GM12878 (cell line): ENCODE data around the gene CCL23. TPM values are rescaled to one million over a fixed set of nuclear protein-coding genes. Genes with fewer than 3 reads are reported as not detected.

Experiments used
- ATAC-seq: fragments of 200-7000 bp; cut with Tn5 transposase; 3 replicates; pipeline ENCODE4 v1.9.1; 2020; ENCODE audit warnings: mild to moderate bottlenecking, moderate library complexity
- BruUV-seq: library from RNA; stranded (reverse); fragments of 400-500 nt; replicated peaks from 2 replicates; lab custom pipeline; 2021; lab: Mats Ljungman, UMichigan
- CTCF ChIA-PET: fragments of 300-600 bp; sonication (Branson Sonifier 250); formaldehyde crosslinking; extraction: SDS; loops from one replicate; lab custom pipeline; 2021; ENCODE audit warnings: inconsistent platforms; lab: Yijun Ruan, JAX
- POLR2A ChIA-PET: fragments of 350-600 bp; formaldehyde crosslinking; extraction: SDS; loops from one replicate; lab custom pipeline; 2021; ENCODE audit warnings: inconsistent platforms; lab: Charles Lee
- RAD21 ChIA-PET: fragments of 300-600 bp; sonication (Branson Sonifier 250); formaldehyde crosslinking; loops from one replicate; lab custom pipeline; 2023; ENCODE audit warnings: antibody characterized with exemption; ENCODE audit not compliant: unreplicated experiment; lab: Charles Lee
- SMC1A ChIA-PET: fragments of 300-600 bp; sonication (Branson Sonifier 250); formaldehyde crosslinking; loops from one replicate; lab custom pipeline; 2023; ENCODE audit not compliant: unreplicated experiment, uncharacterized antibody; lab: Charles Lee
- DNase-seq: peaks from one replicate; pipeline ENCODE4 v3.0.0-alpha.2; 2011; ENCODE audit warnings: low read depth, low spot score
- FAIRE-seq: peaks from 3 replicates; lab custom pipeline; 2011; peaks lifted over from hg19 to GRCh38; lab: Jason Lieb, UNC
- H2AFZ ChIP-seq: 2 replicates; pipeline ENCODE4 v1.6.0; 2011; ENCODE audit warnings: low read depth, low read length, control low read depth; ENCODE audit not compliant: control insufficient read depth
- H3K27ac ChIP-seq: 2 replicates; pipeline ENCODE4 v1.5.1; 2011; ENCODE audit warnings: control low read depth; ENCODE audit not compliant: control insufficient read depth, insufficient read depth
- H3K27me3 ChIP-seq, 2 experiments: replicated peaks in 1 of 2; 2 replicates each; pipeline versions ENCODE4 v1.6.0 to v1.6.1; 2011; ENCODE audit warnings: low read length in 1 of 2; ENCODE audit not compliant: control insufficient read depth in 2 of 2, insufficient read depth in 2 of 2
- H3K36me3 ChIP-seq, 2 experiments: 2 replicates each; pipeline ENCODE4 v1.5.1; 2011; ENCODE audit warnings: low read length in 1 of 2; ENCODE audit not compliant: control insufficient read depth in 2 of 2, insufficient read depth in 2 of 2
- H3K4me1 ChIP-seq: 2 replicates; pipeline ENCODE4 v1.6.1; 2011; ENCODE audit warnings: mild to moderate bottlenecking, low read length, moderate library complexity, mixed read lengths; ENCODE audit not compliant: control insufficient read depth, insufficient read depth
- H3K4me2 ChIP-seq: 2 replicates; pipeline ENCODE4 v1.6.0; 2011; ENCODE audit warnings: control low read depth; ENCODE audit not compliant: control insufficient read depth, insufficient read depth
- H3K4me3 ChIP-seq: fragments of 200-600 bp; sonication (generic); 2 replicates; pipeline ENCODE4 v1.5.1; 2016
- H3K79me2 ChIP-seq: 2 replicates; pipeline ENCODE4 v1.6.0; 2011; ENCODE audit warnings: low read length; ENCODE audit not compliant: control insufficient read depth, insufficient read depth
- H3K9ac ChIP-seq: 2 replicates; pipeline ENCODE4 v1.8.0; 2011; ENCODE audit warnings: low read length, control low read depth, mixed read lengths; ENCODE audit not compliant: control insufficient read depth, insufficient read depth
- H3K9me3 ChIP-seq: replicated peaks from 3 replicates; pipeline ENCODE4 v1.5.1; 2011; ENCODE audit warnings: mild to moderate bottlenecking, low read length; ENCODE audit not compliant: control insufficient read depth, insufficient read depth
- H4K20me1 ChIP-seq: 2 replicates; pipeline ENCODE4 v1.6.0; 2011; ENCODE audit not compliant: control insufficient read depth, insufficient read depth
- CREB1 ChIP-seq: IDR thresholded peaks from 2 replicates; pipeline ENCODE4 v1.6.1; 2012; ENCODE audit warnings: low read depth, mild to moderate bottlenecking, inconsistent platforms
- CTCF ChIP-seq, 3 experiments: IDR thresholded peaks in 2 of 3; conservative IDR thresholded peaks in 1 of 3; 2 replicates each; pipeline ENCODE4 v1.5.1; 2011; ENCODE audit warnings: low read depth in 3 of 3, low read length in 3 of 3, mild to moderate bottlenecking in 3 of 3, control low read depth in 2 of 3, moderate library complexity in 2 of 3, inconsistent platforms in 1 of 3, mixed read lengths in 1 of 3; ENCODE audit not compliant: control insufficient read depth in 2 of 3, insufficient read depth in 1 of 3; ENCODE audit errors: extremely low read depth in 1 of 3
- EED ChIP-seq: sonication (generic); IDR thresholded peaks from 2 replicates; pipeline ENCODE4 v1.6.1; 2016; ENCODE audit warnings: antibody characterized with exemption, low read depth
- FOXM1 ChIP-seq: IDR thresholded peaks from 2 replicates; pipeline ENCODE4 v1.6.1; 2012; ENCODE audit warnings: low read depth, mild to moderate bottlenecking, inconsistent platforms, low read length, moderate library complexity
- IRF4 ChIP-seq: IDR thresholded peaks from 2 replicates; pipeline ENCODE4 v1.6.1; 2011; ENCODE audit warnings: low read depth, low read length
- JUNB ChIP-seq: IDR thresholded peaks from 2 replicates; pipeline ENCODE4 v1.6.1; 2016; ENCODE audit warnings: antibody characterized with exemption, mild to moderate bottlenecking
- MTA2 ChIP-seq: fragments of 450-650 bp; IDR thresholded peaks from 2 replicates; pipeline ENCODE4 v1.6.1; 2016; ENCODE audit warnings: low read depth, mild to moderate bottlenecking, moderate library complexity
- NFIC ChIP-seq: IDR thresholded peaks from 2 replicates; pipeline ENCODE4 v1.6.1; 2012; ENCODE audit warnings: low read depth, mild to moderate bottlenecking, inconsistent platforms, low read length, moderate library complexity
- NRF1 ChIP-seq: conservative IDR thresholded peaks from 2 replicates; pipeline ENCODE4 v1.6.1; 2011; ENCODE audit warnings: mild to moderate bottlenecking, low read depth, low read length, improper control_type of control experiment
- PAX5 ChIP-seq: IDR thresholded peaks from 2 replicates; pipeline ENCODE4 v1.6.1; 2011; ENCODE audit warnings: low read depth, low read length, borderline replicate concordance
- PRDM15 ChIP-seq: fragments of 450-650 bp; formaldehyde crosslinking; IDR thresholded peaks from 2 replicates; pipeline ENCODE4 v1.4.0; 2020; ENCODE audit warnings: mild to moderate bottlenecking, moderate library complexity
- RUNX3 ChIP-seq: IDR thresholded peaks from 2 replicates; pipeline ENCODE4 v1.6.1; 2012; ENCODE audit warnings: low read length, inconsistent platforms
- TAF1 ChIP-seq: IDR thresholded peaks from 2 replicates; pipeline ENCODE4 v1.6.1; 2011; ENCODE audit warnings: mild to moderate bottlenecking, low read depth, low read length, borderline replicate concordance
- TCF3 ChIP-seq: IDR thresholded peaks from 2 replicates; pipeline ENCODE4 v1.6.1; 2012; ENCODE audit warnings: low read depth, mild to moderate bottlenecking, low read length, borderline replicate concordance; ENCODE audit not compliant: insufficient read depth
- WGBS: methylation state at CpG from one replicate; pipeline ENCODE4 v1.1.6; 2016; ENCODE audit warnings: low lambda C conversion rate; ENCODE audit not compliant: insufficient replicate concordance, insufficient coverage; ENCODE audit errors: missing lambda C conversion rate; 5-methylcytosine and 5-hydroxymethylcytosine counted together
- in situ Hi-C: fragments of 300-500 bp; cut with MboI; formaldehyde crosslinking; loops from 9 replicates; pipeline ENCODE4 v1.14.3; 2018; ENCODE audit warnings: mixed read lengths
- intact Hi-C: fragments of 100-400 bp; cut with micrococcal nuclease; formaldehyde crosslinking; loops from one replicate; pipeline ENCODE4 v1.14.2; 2022; ENCODE audit not compliant: unreplicated experiment
- polyA plus RNA-seq, 11 experiments: library from polyadenylated mRNA; depleted of rRNA in 4 of 11; unstranded in 6 of 11; stranded (reverse) in 5 of 11; fragments of >200 nt; fragmentation: Nextera tagmentation in 4 of 11; fragmentation: Illumina TruSeq in 1 of 11; extraction: Ambion mirVana in 4 of 11; extraction: Trizol in 1 of 11; gene quantifications; 1 replicate in 1 of 11; 2 replicates in 10 of 11; pipeline versions ENCODE4 v1.2.1 to v1.2.3, GENCODE V29; 2011 to 2016; ENCODE audit warnings: inconsistent platforms in 2 of 11, missing spikeins in 2 of 11, low read depth in 1 of 11
- total RNA-seq, 4 experiments: library from RNA; depleted of rRNA in 3 of 4; stranded (reverse); fragments of >200 nt in 3 of 4; fragmentation: Illumina TruSeq in 1 of 4; extraction: Trizol in 1 of 4; gene quantifications; 2 replicates each; pipeline versions ENCODE4 v1.2.1 to v1.2.3, GENCODE V29; 2013 to 2021
- TF ChIP-seq, protein P1 (sequence below): fragments of 450-650 bp; IDR thresholded peaks from 2 replicates; pipeline ENCODE4 v1.6.1; 2016; ENCODE audit warnings: mild to moderate bottlenecking, moderate library complexity, borderline replicate concordance

CCL23 gene
- total and polyA plus RNA-seq, 10 of the 15 experiments (the other 5 are each of a cell fraction or from before 2014, with no cell fraction given), result 0.15 to 0.62 (median 0.41) TPM; not detected in 6

GRCh38 chr17:36002631-36003030 lies 15.1 kb downstream of the CCL23 start:
- POLR2A ChIA-PET, result no interaction called here
- RAD21 ChIA-PET, result no interaction called here
- no TSS peak for BruUV-seq
- no peak overlapping the region for H3K27ac ChIP-seq
- DNase-seq (peak; percentile 23), FAIRE-seq (no peak), ATAC-seq (peak; percentile 71)
- intact Hi-C loops, result no loop called here
- no peaks in the 10 kb centered on the region for H3K36me3 ChIP-seq
- H3K9me3 ChIP-seq, result no peaks in the 10 kb centered on the region
- H3K4me1 ChIP-seq, result peaks cover 12% of the 10 kb centered on the region
- no peaks in the 10 kb centered on the region for H3K27me3 ChIP-seq
- CTCF ChIA-PET, result no interaction called here
- no peak overlapping the region for H3K4me3 ChIP-seq
- H2AFZ ChIP-seq, result no peak overlapping the region
- SMC1A ChIA-PET, result interaction anchor here (0.8 kb wide), 1 partner anchor 70 kb away, joined by 3 read pairs; no protein-coding TSS in a partner anchor
- H4K20me1 ChIP-seq, result no peaks in the 10 kb centered on the region
- WGBS, result under 1% methylated on average over 7 of the region's 7 CpGs
- H3K9ac ChIP-seq, result no peak overlapping the region
- no peaks in the 10 kb centered on the region for H3K79me2 ChIP-seq
- in situ Hi-C loops, result no loop called here
- H3K4me2 ChIP-seq, result no peak overlapping the region; the same call in 1 of the 2 replicates
- TF ChIP-seq, protein P1, sequence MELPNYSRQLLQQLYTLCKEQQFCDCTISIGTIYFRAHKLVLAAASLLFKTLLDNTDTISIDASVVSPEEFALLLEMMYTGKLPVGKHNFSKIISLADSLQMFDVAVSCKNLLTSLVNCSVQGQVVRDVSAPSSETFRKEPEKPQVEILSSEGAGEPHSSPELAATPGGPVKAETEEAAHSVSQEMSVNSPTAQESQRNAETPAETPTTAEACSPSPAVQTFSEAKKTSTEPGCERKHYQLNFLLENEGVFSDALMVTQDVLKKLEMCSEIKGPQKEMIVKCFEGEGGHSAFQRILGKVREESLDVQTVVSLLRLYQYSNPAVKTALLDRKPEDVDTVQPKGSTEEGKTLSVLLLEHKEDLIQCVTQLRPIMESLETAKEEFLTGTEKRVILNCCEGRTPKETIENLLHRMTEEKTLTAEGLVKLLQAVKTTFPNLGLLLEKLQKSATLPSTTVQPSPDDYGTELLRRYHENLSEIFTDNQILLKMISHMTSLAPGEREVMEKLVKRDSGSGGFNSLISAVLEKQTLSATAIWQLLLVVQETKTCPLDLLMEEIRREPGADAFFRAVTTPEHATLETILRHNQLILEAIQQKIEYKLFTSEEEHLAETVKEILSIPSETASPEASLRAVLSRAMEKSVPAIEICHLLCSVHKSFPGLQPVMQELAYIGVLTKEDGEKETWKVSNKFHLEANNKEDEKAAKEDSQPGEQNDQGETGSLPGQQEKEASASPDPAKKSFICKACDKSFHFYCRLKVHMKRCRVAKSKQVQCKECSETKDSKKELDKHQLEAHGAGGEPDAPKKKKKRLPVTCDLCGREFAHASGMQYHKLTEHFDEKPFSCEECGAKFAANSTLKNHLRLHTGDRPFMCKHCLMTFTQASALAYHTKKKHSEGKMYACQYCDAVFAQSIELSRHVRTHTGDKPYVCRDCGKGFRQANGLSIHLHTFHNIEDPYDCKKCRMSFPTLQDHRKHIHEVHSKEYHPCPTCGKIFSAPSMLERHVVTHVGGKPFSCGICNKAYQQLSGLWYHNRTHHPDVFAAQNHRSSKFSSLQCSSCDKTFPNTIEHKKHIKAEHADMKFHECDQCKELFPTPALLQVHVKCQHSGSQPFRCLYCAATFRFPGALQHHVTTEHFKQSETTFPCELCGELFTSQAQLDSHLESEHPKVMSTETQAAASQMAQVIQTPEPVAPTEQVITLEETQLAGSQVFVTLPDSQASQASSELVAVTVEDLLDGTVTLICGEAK, result no peak
- TF ChIP-seq JUNB (peak; percentile 93), MTA2 (peak; percentile 68), CREB1 (0 out of 2 replicates have a peak, but pooled peaks have one; percentile 26), EED (peak; percentile 91), TAF1 (no peak), RUNX3 (peak; percentile 94), PAX5 (0 out of 2 replicates have a peak, but pooled peaks have one; percentile 48), NFIC (peak; percentile 85; the same call in 1 of the 2 replicates), TCF3 (peak; percentile 55; the same call in 1 of the 2 replicates), PRDM15 (CRISPR knock-in tag) (no peak), IRF4 (peak; percentile 87), NRF1 (no peak), CTCF (IDR thresholded peaks at IDR 0.05 in 2 of 3, conservative IDR thresholded peaks at IDR 0.05 in 1 of 3; ENCODE audit: control insufficient read depth in 2 of 3, extremely low read depth in 1 of 3, insufficient read depth in 1 of 3, low read depth in 3 of 3, low read length in 3 of 3) (0 out of 6 replicates have a peak, but pooled peaks of 1 of the 3 experiments have one; percentile 8), FOXM1 (peak; percentile 92)
